Measurements from ENCODE around the gene FOXN4. TPM values are rescaled to one million over a fixed set of nuclear protein-coding genes. Genes with fewer than 3 reads are reported as not detected.

Gene FOXN4
- total RNA-seq, 1 donor from 2014 or later = not detected

GRCh38 chr12:109275173-109275572 lies 33.9 kb downstream of the FOXN4 start:
- H3K27ac Mint-ChIP-seq = no peak overlapping the region
- no peak for TF ChIP-seq CTCF (IDR thresholded peaks at IDR 0.05; ENCODE audit: unreplicated experiment)
- no peaks in the 10 kb centered on the region for H3K36me3 Mint-ChIP-seq
- H3K9me3 Mint-ChIP-seq = peaks cover 7% of the 10 kb centered on the region
- H3K4me1 Mint-ChIP-seq = peaks cover 14% of the 10 kb centered on the region
- peaks cover 44% of the 10 kb centered on the region for H3K27me3 Mint-ChIP-seq (ENCODE audit: low read depth)
- H3K4me3 Mint-ChIP-seq = no peak overlapping the region
- no peak for DNase-seq (ENCODE audit: low spot score in 2 of 2, unreplicated experiment in 2 of 2)

- Mint-ChIP-seq H3K36me3 (no peaks in the 10 kb centered on the region), H3K4me3 (no peak overlapping the region), H3K27ac (no peak overlapping the region), H3K9me3 (peaks cover 9% of the 10 kb centered on the region), H3K4me1 (peaks cover 14% of the 10 kb centered on the region), H3K27me3 (ENCODE audit: low read depth) (peaks cover 47% of the 10 kb centered on the region)
- TF ChIP-seq CTCF (IDR thresholded peaks at IDR 0.05; ENCODE audit: unreplicated experiment) = no peak
- DNase-seq (ENCODE audit: low spot score in 2 of 2, unreplicated experiment in 2 of 2) = no peak
Measured at GRCh38 chr12:109274381-109274780, 34.7 kb downstream of the FOXN4 start.

GRCh38 chr12:109273354-109273753 lies 35.7 kb downstream of the FOXN4 start:
- DNase-seq (ENCODE audit: low spot score in 2 of 2, unreplicated experiment in 2 of 2) = no peak
- H3K36me3 Mint-ChIP-seq = no peaks in the 10 kb centered on the region
- no peak overlapping the region for H3K4me3 Mint-ChIP-seq
- no peak for TF ChIP-seq CTCF (IDR thresholded peaks at IDR 0.05; ENCODE audit: unreplicated experiment)
- H3K27me3 Mint-ChIP-seq (ENCODE audit: low read depth) = peaks cover 47% of the 10 kb centered on the region
- no peak overlapping the region for H3K27ac Mint-ChIP-seq
- H3K9me3 Mint-ChIP-seq = peaks cover 9% of the 10 kb centered on the region
- peaks cover 10% of the 10 kb centered on the region for H3K4me1 Mint-ChIP-seq

- Mint-ChIP-seq H3K9me3 (peaks cover 9% of the 10 kb centered on the region), H3K27ac (no peak overlapping the region), H3K27me3 (ENCODE audit: low read depth) (peaks cover 47% of the 10 kb centered on the region), H3K4me1 (peaks cover 3% of the 10 kb centered on the region), H3K4me3 (no peak overlapping the region), H3K36me3 (no peaks in the 10 kb centered on the region)
- no peak for DNase-seq (ENCODE audit: low spot score in 2 of 2, unreplicated experiment in 2 of 2)
- TF ChIP-seq CTCF (IDR thresholded peaks at IDR 0.05; ENCODE audit: unreplicated experiment) = no peak
Measured at GRCh38 chr12:109271418-109271817, 37.7 kb downstream of the FOXN4 start.

GRCh38 chr12:109270494-109270893 lies 38.6 kb downstream of the FOXN4 start:
- peaks cover 44% of the 10 kb centered on the region for H3K27me3 Mint-ChIP-seq (ENCODE audit: low read depth)
- peaks cover 9% of the 10 kb centered on the region for H3K9me3 Mint-ChIP-seq
- TF ChIP-seq CTCF (IDR thresholded peaks at IDR 0.05; ENCODE audit: unreplicated experiment) = no peak
- no peak for DNase-seq (ENCODE audit: low spot score in 2 of 2, unreplicated experiment in 2 of 2)
- H3K27ac Mint-ChIP-seq = no peak overlapping the region
- no peaks in the 10 kb centered on the region for H3K36me3 Mint-ChIP-seq
- no peak overlapping the region for H3K4me3 Mint-ChIP-seq
- peaks cover 3% of the 10 kb centered on the region for H3K4me1 Mint-ChIP-seq

- Mint-ChIP-seq H3K36me3 (peaks cover 2% of the 10 kb centered on the region), H3K27me3 (ENCODE audit: low read depth) (peaks cover 34% of the 10 kb centered on the region), H3K4me1 (peaks cover 3% of the 10 kb centered on the region), H3K27ac (no peak overlapping the region), H3K4me3 (no peak overlapping the region), H3K9me3 (peaks cover 9% of the 10 kb centered on the region)
- no peak for TF ChIP-seq CTCF (IDR thresholded peaks at IDR 0.05; ENCODE audit: unreplicated experiment)
- no peak for DNase-seq (ENCODE audit: low spot score in 2 of 2, unreplicated experiment in 2 of 2)
Measured at GRCh38 chr12:109269428-109269827, 39.7 kb downstream of the FOXN4 start.
